ENCODE data around the gene SRCAP. TPM values are rescaled to one million over a fixed set of nuclear protein-coding genes. Genes with fewer than 3 reads are reported as not detected.

SRCAP gene
- total RNA-seq, 1 donor from 2014 or later, result 4.6 TPM

- peak overlapping the region; percentile 95 for H3K4me3 Mint-ChIP-seq
- Histone ChIP-seq H3K9me3 (ENCODE audit: low read depth) (no peaks in the 10 kb centered on the region), H3K4me3 (no peak overlapping the region), H3K27ac (no peak overlapping the region), H4K20me1 (ENCODE audit: low read depth) (peaks cover 27% of the 10 kb centered on the region), H3K4me1 (peaks cover 15% of the 10 kb centered on the region), H3K9ac (no peak overlapping the region), H3K36me3 (peaks cover 14% of the 10 kb centered on the region), H3K79me2 (ENCODE audit: low read depth) (peaks cover 22% of the 10 kb centered on the region), H3K4me2 (peak overlapping the region; percentile 84), H2AFZ (replicated peaks) (no peak overlapping the region), H3F3A (ENCODE audit: low read depth) (peaks cover 16% of the 10 kb centered on the region), H3K27me3 (no peaks in the 10 kb centered on the region)
- H3K27ac Mint-ChIP-seq, result no peak overlapping the region
- DNase-seq (ENCODE audit: low spot score), result no peak
- H3K4me1 Mint-ChIP-seq, result peaks cover 27% of the 10 kb centered on the region
- H3K27me3 Mint-ChIP-seq (ENCODE audit: insufficient read depth, low read depth), result peaks cover 12% of the 10 kb centered on the region
- no peaks in the 10 kb centered on the region for H3K9me3 Mint-ChIP-seq
- TF ChIP-seq CTCF (IDR thresholded peaks at IDR 0.05), result no peak
- TF ChIP-seq EZH2 (IDR thresholded peaks at IDR 0.05), result no peak
- TF ChIP-seq EZH2phosphoT487 (IDR thresholded peaks at IDR 0.05), result no peak
- H3K36me3 Mint-ChIP-seq, result peaks cover 22% of the 10 kb centered on the region
These were observed 61.1 kb downstream of the SRCAP start for GRCh38 chr16:30760001-30760559.

GRCh38 chr16:30760577-30761426 lies 61.8 kb downstream of the SRCAP start:
- H3K27me3 ChIP-seq, result no peaks in the 10 kb centered on the region
- peak overlapping the region; percentile 80 for H3K4me3 ChIP-seq
- peaks cover 27% of the 10 kb centered on the region for H4K20me1 ChIP-seq (ENCODE audit: low read depth)
- peaks cover 15% of the 10 kb centered on the region for H3K4me1 ChIP-seq
- Mint-ChIP-seq H3K4me3 (peak overlapping the region; percentile 95), H3K4me1 (peaks cover 27% of the 10 kb centered on the region), H3K9me3 (no peaks in the 10 kb centered on the region), H3K27ac (no peak overlapping the region), H3K36me3 (peaks cover 24% of the 10 kb centered on the region), H3K27me3 (ENCODE audit: insufficient read depth, low read depth) (peaks cover 12% of the 10 kb centered on the region)
- H3K79me2 ChIP-seq (ENCODE audit: low read depth), result peaks cover 22% of the 10 kb centered on the region
- H3K4me2 ChIP-seq, result peak overlapping the region; percentile 84
- no peak for TF ChIP-seq EZH2phosphoT487 (IDR thresholded peaks at IDR 0.05)
- no peak for TF ChIP-seq CTCF (IDR thresholded peaks at IDR 0.05)
- no peak for TF ChIP-seq EZH2 (IDR thresholded peaks at IDR 0.05)
- H3K9ac ChIP-seq, result peak overlapping the region; percentile 36
- DNase-seq (ENCODE audit: low spot score), result no peak
- peak overlapping the region; percentile 62 for H2AFZ ChIP-seq (replicated peaks)
- no peaks in the 10 kb centered on the region for H3K9me3 ChIP-seq (ENCODE audit: low read depth)
- H3K27ac ChIP-seq, result no peak overlapping the region
- peaks cover 16% of the 10 kb centered on the region for H3F3A ChIP-seq (ENCODE audit: low read depth)
- peaks cover 14% of the 10 kb centered on the region for H3K36me3 ChIP-seq

- no peak overlapping the region for H3K27ac Mint-ChIP-seq
- peak; percentile 70 for DNase-seq (ENCODE audit: low spot score)
- Histone ChIP-seq H3K27ac (peak overlapping the region; percentile 15), H3K4me1 (peaks cover 15% of the 10 kb centered on the region), H3K4me2 (peak overlapping the region; percentile 84), H3F3A (ENCODE audit: low read depth) (peaks cover 16% of the 10 kb centered on the region), H2AFZ (replicated peaks) (peak overlapping the region; percentile 62), H3K79me2 (ENCODE audit: low read depth) (peaks cover 22% of the 10 kb centered on the region), H3K36me3 (peaks cover 14% of the 10 kb centered on the region), H3K9ac (peak overlapping the region; percentile 36), H3K9me3 (ENCODE audit: low read depth) (no peaks in the 10 kb centered on the region), H3K27me3 (no peaks in the 10 kb centered on the region), H3K4me3 (peak overlapping the region; percentile 80), H4K20me1 (ENCODE audit: low read depth) (peaks cover 27% of the 10 kb centered on the region)
- no peak for TF ChIP-seq EZH2 (IDR thresholded peaks at IDR 0.05)
- no peak for TF ChIP-seq CTCF (IDR thresholded peaks at IDR 0.05)
- no peak for TF ChIP-seq EZH2phosphoT487 (IDR thresholded peaks at IDR 0.05)
- H3K4me3 Mint-ChIP-seq, result peak overlapping the region; percentile 95
- peaks cover 10% of the 10 kb centered on the region for H3K27me3 Mint-ChIP-seq (ENCODE audit: insufficient read depth, low read depth)
- peaks cover 25% of the 10 kb centered on the region for H3K36me3 Mint-ChIP-seq
- peaks cover 27% of the 10 kb centered on the region for H3K4me1 Mint-ChIP-seq
- no peaks in the 10 kb centered on the region for H3K9me3 Mint-ChIP-seq
These were observed 62.5 kb downstream of the SRCAP start for GRCh38 chr16:30761427-30761927.

All from neural progenitor cell (in vitro differentiated cells).